Activated naive CD4-positive, alpha-beta T cell treated with anti-CD3 and anti-CD28 coated beads, Interleukin-2, amount 50 U/mL, for 72 hours (primary cell): ENCODE measurements around the gene VTA1. TPM values are rescaled to one million over a fixed set of nuclear protein-coding genes. Genes with fewer than 3 reads are reported as not detected.
"Not testable (repeated sequence)": the region's sequence is repeated elsewhere in the genome, so short reads cannot be mapped to it uniquely, and the experiment has no call there.

Source experiments
- ATAC-seq, 2 donors: fragments of 150-1000 bp; cut with Tn5 transposase; 2 replicates each; pipeline ENCODE4 v1.10.0; 2021; ENCODE audit warnings: mild to moderate bottlenecking in 2 of 2, moderate library complexity in 2 of 2
- DNase-seq, 2 donors: peaks; one replicate each; pipeline ENCODE4 v3.0.0; 2021 to 2022; ENCODE audit warnings: low spot score in 2 of 2
- H3K27ac Mint-ChIP-seq, 2 donors: one replicate each; pipeline ENCODE4 v1.8.0; 2022; ENCODE audit warnings: mild to moderate bottlenecking in 2 of 2, mixed read lengths in 2 of 2
- H3K36me3 Mint-ChIP-seq, 2 donors: one replicate each; pipeline ENCODE4 v1.8.0; 2022; ENCODE audit warnings: mixed read lengths in 2 of 2
- H3K9me3 Mint-ChIP-seq, 2 donors: one replicate each; pipeline ENCODE4 v1.8.0; 2022; ENCODE audit warnings: mixed read lengths in 2 of 2
- total RNA-seq, 2 donors: library from RNA; stranded (reverse); gene quantifications; one replicate each; pipeline ENCODE4 v1.2.3, GENCODE V29; 2022

VTA1 gene
- total RNA-seq, 2 donors from 2014 or later, result 42.6 to 59.4 TPM

DNA sequence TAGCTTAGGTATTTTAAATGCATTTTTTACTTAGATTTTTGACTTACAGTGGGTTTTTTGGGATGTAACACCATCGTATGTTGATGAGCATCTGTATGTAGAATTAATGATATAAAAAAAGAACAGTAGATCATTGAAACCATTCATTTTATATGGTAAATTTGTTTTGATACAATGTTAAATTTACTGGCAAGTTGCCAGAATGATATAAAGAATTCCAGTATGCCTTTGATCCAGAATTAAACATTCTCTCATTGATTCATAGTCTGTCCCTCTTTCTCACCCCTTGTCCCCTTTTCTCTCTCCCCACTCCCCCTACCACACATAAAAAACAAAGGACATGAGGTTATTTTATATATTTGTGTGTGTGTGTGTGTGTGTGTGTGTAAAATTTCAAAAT is 45.3 kb downstream of the VTA1 start:
- Mint-ChIP-seq H3K9me3 (no peaks in the 10 kb centered on the region), H3K36me3 (peaks cover 0 to 21% of the 10 kb centered on the region in 2 donors)
- ATAC-seq, result no peak

DNA sequence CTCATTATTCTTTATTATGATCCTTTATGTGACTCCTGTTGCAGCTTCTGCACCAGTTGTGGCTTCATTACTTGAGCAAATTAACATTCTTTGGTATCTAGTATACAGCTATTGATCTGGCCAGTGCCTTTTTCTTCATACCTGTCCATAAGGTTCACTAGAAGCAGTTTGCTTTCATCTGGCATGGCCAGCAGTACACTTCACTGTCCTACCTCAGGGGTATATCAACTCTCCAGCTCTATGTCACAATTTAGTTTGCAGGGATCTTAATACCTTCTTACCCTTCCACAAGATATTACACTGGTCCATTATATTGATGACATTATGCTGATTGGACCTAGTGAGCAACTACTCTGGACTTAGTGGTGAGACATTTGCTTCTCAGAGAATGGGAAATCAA is 46.6 kb downstream of the VTA1 start:
- no peak for DNase-seq

More for the DNA sequence above, 45.3 kb downstream of the VTA1 start:
- DNase-seq, result no peak
- H3K27ac Mint-ChIP-seq, result no peak overlapping the region

DNA sequence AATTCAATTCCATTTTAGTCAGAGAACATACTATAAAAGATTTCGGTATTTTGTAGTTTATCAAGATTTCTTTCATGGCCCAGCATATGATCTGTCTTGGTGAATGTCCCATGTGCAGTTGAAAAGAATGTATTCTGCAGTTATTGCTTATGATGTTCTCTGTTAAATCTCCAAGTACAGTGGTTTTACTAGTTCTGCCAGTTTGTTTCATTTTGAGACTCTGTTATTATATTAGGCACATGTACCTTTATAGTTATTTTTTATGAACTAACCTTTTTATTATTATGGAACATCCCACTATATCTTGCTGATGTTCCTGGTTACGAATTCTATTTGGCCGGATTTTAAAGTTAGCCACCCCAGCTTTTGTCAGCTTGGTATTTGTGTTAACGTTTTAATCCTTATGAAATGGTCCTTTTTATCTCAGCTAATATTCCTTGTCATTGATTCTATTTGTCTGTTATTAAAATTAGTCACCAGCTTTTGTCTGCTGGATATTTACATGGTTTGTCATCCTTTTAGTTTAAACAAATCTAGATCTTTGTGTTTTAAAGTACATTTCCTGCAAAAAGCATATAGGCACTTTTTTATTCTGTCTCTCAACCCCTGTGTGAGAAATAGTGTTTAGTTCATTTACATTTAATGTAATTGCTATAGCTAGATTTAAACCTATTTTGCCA is 48.9 kb downstream of the VTA1 start:
- ATAC-seq (no peak), DNase-seq (no peak)
- no peak overlapping the region for H3K27ac Mint-ChIP-seq
- H3K9me3 Mint-ChIP-seq, result no peaks in the 10 kb centered on the region
- H3K36me3 Mint-ChIP-seq, result peaks cover 0 to 21% of the 10 kb centered on the region in 2 donors

More for the DNA sequence above, 46.6 kb downstream of the VTA1 start:
- Mint-ChIP-seq H3K27ac (no peak overlapping the region), H3K9me3 (no peaks in the 10 kb centered on the region), H3K36me3 (peaks cover 0 to 21% of the 10 kb centered on the region in 2 donors)
- ATAC-seq, result no peak

DNA sequence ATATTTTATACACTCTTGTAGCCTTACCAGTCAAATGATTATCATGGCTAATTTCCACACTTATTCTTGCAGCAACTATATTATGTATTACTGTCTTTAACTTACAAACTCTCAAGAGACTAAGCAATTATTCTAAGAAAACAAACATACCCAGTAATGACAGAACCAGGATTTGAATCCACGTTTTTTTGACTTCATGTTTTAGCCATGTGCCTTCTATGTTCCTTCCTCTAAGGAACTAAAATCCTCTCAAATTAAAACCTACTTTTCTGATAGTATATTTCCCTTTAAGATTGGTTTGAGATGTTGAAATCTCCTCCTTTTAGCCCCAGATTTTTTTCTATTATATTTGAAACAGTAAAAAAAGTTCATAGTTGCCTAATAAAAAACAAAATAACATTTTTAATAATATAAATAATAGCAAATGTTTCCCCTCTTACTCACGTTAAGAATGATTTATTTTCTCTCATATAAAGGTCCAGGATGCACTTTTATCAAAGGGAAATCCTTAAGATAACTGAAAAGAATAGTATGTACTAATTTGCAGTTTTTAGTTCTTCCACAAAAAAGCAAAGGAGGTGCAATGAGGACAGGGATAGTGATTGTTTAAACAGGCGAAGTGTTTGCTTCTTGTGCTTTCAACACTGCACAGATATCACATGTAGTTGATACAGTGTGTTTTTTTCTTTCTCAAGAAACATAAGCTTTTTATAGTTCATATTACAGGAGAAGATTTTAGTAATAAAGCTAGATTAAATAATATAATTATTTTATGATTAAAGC is 54.0 kb downstream of the VTA1 start:
- no peak overlapping the region for H3K27ac Mint-ChIP-seq
- DNase-seq (no peak), ATAC-seq (no peak)
- peaks cover 0 to 15% of the 10 kb centered on the region in 2 donors for H3K36me3 Mint-ChIP-seq
- no peaks in the 10 kb centered on the region for H3K9me3 Mint-ChIP-seq

DNA sequence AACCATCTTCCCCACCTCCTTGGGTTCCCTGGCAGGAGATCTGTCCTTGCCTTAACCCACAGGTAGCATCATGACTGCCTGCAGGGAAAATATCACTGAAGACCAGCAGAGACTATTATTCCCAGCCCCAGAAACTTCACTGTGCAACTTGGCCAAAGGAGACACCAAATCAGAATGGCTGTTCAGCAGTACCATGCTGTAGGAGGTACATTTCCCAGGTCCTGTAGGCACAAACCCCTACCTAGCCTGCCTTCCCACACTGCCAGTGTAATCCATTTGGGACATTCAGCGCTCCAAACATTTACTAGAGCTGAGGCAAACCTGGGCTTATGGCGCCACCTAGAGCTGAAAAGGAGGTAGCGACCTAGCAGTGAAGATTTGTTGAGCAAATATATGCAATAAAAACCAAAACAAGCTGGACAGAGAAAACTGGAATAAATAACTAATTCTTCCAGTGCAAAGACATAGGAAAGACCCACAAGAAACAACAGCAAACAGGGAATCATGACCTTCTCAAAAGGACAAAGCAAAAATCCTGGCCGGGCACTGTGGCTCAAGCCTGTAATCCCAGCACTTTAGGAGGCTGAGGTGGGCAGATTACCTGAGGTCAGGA is 60.3 kb downstream of the VTA1 start:
- Mint-ChIP-seq H3K36me3 (peaks cover 33 to 38% of the 10 kb centered on the region in 2 donors), H3K27ac (peak overlapping the region; percentile 54 to 76)

DNA sequence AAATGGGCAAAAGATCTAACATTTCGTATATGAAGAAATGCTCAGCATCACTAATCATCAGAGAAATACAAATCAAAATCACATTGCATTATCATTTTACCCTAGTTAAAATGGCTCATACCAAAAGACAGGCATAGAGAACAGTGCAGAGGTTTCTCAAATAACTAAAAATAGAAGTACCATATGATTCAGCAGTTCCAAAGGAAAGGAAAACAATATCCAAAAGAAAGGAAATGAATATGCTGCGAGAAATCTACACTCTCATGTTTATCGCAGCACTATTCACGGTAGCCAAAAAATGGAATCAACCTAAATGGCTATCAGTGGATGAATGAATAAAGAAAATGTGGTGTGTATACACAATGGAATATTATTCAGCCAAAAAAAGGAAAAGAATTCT is 63.5 kb downstream of the VTA1 start:
- H3K36me3 Mint-ChIP-seq, result peaks cover 53% of the 10 kb centered on the region in 2 donors
- ATAC-seq, result no peak
- H3K9me3 Mint-ChIP-seq, result peaks cover 7 to 14% of the 10 kb centered on the region in 2 donors
- no peak for DNase-seq
- no peak overlapping the region for H3K27ac Mint-ChIP-seq

More for the DNA sequence above, 60.3 kb downstream of the VTA1 start:
- peaks cover 3 to 4% of the 10 kb centered on the region in 2 donors for H3K9me3 Mint-ChIP-seq
- ATAC-seq, result peak; percentile 50 to 58
- DNase-seq, result peak in 1 of 2 donors; percentile 41

DNA sequence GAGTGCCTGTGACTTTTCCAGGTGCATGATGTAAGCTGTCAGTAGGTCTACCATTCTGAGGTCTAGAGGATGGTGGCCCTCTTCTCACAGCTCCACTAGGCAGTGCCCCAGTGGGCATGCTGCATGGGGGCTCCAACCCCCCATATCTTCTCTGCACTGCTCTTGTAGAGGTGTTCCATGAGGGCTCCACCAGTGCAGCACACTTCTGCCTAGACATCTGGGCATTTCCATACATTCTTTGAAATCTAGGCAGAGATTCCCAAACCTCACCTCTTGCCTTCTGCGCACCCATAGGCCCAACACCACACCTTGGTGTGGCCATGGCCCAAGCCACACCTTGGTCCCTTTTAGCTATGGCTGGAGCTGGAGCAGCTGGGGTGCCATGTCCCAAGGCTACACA is 66.3 kb downstream of the VTA1 start:
- Mint-ChIP-seq H3K9me3 (peaks cover 7 to 14% of the 10 kb centered on the region in 2 donors), H3K36me3 (peaks cover 46 to 47% of the 10 kb centered on the region in 2 donors), H3K27ac (no peak overlapping the region)
- DNase-seq, result no peak
- no peak for ATAC-seq

DNA sequence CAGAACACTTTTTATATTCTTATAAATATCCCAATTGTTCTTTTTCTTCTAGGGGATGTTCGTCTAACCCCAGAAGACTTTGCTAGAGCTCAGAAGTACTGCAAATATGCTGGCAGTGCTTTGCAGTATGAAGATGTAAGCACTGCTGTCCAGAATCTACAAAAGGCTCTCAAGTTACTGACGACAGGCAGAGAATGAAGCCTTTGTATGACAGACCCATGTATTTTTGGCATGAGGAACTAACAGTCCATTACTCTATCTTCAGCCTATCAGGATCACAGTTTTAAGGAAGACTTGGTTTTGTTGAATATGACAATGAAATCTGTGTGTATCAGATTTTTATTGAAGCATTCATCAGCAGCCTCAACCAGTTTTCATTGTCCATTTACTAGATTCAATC is 71.4 kb downstream of the VTA1 start:
- ATAC-seq (no peak), DNase-seq (no peak)
- no peaks in the 10 kb centered on the region for H3K9me3 Mint-ChIP-seq
- no peak overlapping the region for H3K27ac Mint-ChIP-seq
- H3K36me3 Mint-ChIP-seq, result peaks cover 9 to 11% of the 10 kb centered on the region in 2 donors

DNA sequence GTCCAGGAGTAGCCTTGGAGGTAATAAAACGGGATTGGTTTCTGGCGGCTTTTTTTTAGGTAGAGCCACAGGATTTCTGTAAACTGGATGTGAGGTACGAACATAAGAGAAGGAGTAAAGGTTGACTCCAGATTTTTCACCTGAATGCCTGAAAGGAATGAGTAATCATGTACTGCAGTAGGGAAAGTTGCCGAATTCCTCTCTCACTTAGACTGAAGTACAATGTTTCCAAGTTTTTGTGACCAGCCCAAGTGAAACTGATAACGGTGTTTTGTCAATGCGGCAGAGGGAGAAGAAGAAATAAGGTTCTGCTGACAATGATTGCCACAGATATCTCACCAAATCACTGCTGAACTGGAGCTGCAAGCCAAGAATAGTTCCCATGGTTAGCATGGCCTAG is 75.0 kb downstream of the VTA1 start:
- DNase-seq (no peak), ATAC-seq (no peak)
- Mint-ChIP-seq H3K36me3 (no peaks in the 10 kb centered on the region), H3K27ac (no peak overlapping the region), H3K9me3 (no peaks in the 10 kb centered on the region)

DNA sequence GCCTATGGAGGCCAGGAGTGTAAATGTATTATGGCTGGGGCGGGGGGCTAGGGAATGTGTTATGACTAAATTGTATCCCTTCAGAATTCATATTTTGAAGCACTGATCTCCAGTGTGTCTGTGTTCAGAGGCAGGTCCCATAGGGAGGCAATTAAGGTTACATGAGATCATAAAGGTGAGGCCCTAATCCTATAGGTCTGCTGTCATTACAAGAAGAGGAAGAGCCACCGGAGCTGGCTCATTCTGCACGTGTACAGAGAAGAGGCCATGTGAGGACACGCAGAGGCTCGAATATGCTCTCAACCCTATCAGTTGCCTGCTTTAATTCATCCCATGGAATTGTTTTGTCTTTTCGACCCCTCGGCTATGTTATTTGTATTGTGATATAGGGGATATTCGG is 76.9 kb downstream of the VTA1 start:
- Mint-ChIP-seq H3K36me3 (no peaks in the 10 kb centered on the region), H3K27ac (no peak overlapping the region), H3K9me3 (peaks cover 5% of the 10 kb centered on the region in 2 donors)
- ATAC-seq, result no peak
- no peak for DNase-seq

DNA sequence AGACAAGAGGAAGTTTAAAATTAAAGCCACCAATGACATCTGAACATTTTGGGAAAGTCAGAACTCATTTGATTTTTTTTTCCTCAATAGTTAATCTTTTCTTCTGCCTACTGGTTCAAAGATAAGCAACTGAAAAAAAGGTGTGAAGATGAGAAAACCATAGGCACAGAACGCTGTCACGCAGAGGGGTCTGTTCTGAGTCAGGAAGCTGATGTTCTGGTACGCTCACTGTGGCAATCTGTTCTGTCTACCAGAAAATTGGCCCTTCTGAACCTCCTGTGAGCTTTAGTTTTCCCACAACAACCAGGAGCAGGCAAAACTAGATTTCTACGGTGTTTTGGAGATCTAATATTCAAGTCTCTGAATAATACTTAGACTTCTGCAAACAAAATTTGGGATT is 78.1 kb downstream of the VTA1 start:
- no peak for ATAC-seq
- Mint-ChIP-seq H3K36me3 (no peaks in the 10 kb centered on the region), H3K9me3 (peaks cover 5% of the 10 kb centered on the region in 2 donors), H3K27ac (no peak overlapping the region)
- no peak for DNase-seq

DNA sequence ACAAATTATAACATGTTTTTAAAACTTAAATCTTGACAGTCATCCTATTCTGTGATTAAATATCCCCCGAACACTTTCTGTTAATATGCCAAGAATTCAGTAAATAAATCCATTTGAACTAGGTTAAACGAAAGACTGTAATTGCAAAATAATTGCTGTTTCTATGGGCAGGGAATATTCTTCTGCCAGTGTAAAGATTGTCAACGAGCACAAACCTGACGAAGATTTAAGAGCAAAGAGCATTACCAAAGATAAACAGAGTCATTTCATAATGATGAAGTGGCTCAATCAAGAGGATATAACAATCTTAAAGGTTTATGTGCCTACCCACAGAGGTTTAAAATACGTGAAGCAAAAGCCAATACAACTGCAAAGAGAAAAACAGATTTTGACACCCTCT is 78.5 kb downstream of the VTA1 start:
- ATAC-seq (no peak), DNase-seq (no peak)
- Mint-ChIP-seq H3K27ac (no peak overlapping the region), H3K9me3 (peaks cover 5% of the 10 kb centered on the region in 2 donors), H3K36me3 (no peaks in the 10 kb centered on the region)

DNA sequence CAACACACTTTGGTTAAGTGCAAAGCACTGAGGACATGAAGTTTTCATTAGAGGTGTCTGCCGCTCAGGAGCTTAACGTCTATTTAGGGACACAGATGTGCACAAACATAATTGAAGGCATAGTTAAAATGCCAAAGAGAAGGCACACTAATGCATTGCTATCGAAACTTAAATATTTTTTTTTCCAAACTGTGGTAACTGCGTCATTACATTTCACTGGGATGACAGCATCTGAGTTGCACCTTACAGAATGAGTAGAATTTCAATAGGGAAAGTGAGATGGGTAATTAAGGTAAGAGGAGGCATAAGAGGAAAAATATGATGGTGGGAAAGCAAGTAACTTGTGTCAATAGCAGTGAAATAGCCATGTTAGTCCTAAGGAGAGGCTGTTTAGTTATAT is 79.7 kb downstream of the VTA1 start:
- DNase-seq (no peak), ATAC-seq (no peak)
- Mint-ChIP-seq H3K9me3 (peaks cover 5 to 10% of the 10 kb centered on the region in 2 donors), H3K27ac (no peak overlapping the region), H3K36me3 (no peaks in the 10 kb centered on the region)

DNA sequence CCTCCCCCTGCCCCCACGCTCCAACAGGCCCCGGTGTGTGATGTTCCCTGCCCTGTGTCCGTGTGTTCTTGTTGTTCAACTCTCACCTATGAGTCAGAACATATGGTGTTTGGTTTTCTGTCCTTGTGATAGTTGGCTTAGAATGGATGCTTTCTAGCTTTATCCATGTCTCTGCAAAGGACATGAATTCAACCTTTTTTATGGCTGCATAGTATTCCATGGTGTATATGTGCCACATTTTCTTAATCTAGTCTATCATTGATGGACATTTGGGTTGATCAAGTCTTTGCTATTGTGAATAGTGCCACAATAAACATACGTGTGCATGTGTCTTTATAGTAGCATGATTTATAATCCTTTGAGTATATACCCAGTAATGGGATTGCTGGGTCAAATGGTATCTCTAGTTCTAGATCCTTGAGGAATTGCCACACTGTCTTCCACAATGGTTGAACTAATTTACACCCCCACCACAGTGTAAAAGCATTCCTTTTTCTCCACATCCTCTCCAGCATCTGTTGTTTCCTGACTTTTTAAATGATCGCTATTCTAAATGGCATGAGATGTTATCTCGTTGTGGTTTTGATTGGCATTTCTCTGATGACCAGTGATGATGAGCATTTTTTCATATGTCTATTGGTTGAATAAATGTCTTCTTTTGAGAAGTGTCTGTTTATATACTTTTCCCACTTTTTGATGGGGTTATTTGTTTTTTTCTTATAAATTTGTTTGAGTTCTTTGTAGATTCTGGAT is 82.6 kb downstream of the VTA1 start:
- not testable (repeated sequence) for ATAC-seq, H3K36me3 Mint-ChIP-seq, DNase-seq, H3K27ac Mint-ChIP-seq, H3K9me3 Mint-ChIP-seq

DNA sequence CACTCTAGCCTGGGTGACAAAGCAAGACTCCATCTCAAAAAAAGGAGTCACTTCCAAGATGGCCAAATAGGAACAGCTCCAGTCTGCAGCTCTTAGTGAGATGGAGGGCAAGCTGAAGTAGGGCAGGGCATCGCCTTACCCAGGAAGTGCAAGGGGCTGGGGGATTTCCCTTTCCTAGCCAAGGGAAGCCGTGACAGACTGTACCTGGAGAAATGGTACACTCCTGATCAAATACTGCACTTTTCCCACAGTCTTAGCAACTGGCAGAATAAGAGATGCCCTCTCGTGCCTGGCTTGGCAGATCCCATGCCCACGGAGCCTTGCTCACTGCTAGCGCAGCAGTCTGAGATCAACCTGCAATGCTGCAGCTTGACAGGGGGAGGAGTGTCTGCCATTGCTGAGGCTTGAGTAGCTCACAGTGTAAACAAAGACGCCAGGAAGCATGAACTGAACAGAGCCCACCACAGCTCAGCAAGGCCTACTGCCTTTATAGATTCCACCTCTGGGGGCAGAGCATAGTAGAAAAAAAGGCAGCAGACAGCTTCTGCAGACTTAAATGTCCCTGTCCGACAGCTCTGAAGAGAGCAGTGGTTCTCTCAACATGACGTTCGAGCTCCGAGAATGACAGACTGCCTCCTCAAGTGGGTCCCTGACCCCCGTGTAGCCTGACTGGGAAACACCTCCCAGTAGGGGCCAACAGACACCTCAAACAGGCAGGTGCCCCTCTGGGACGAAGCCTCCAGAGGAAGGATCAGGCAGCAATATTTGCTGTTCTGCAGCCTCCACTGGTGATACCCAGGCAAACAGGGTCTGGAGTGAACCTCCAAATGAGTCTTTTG is 85.4 kb downstream of the VTA1 start:
- H3K27ac Mint-ChIP-seq, H3K36me3 Mint-ChIP-seq, H3K9me3 Mint-ChIP-seq: not testable (repeated sequence)
- ATAC-seq, result peak; percentile 28 to 67
- DNase-seq, result peak in 1 of 2 donors; percentile 17
